ENCODE results near the gene ANO10.
"Not testable (repeated sequence)": the region's sequence is repeated elsewhere in the genome, so short reads cannot be mapped to it uniquely, and the experiment has no call there.

The ANO10 gene

DNA sequence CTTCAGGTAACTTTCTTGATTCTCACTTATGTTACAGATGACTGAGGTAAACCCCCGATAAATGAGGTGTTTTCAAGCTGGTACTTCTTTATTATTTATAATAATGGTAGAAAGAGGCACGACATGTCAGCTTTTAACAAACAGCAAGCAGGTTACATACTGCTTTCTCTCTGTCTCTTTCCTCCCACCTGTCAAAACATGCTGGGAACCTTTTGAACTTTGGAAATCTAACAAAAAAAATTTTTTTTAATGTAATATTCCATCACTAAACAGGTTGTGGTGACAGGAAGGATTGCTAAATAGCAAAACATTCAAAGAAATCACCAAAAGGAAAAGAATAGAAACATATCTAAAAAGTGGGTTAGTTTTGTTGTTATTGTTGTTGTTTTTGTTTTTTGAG, 48.2 kb downstream of the ANO10 start:
- no peak for DNase-seq

DNA sequence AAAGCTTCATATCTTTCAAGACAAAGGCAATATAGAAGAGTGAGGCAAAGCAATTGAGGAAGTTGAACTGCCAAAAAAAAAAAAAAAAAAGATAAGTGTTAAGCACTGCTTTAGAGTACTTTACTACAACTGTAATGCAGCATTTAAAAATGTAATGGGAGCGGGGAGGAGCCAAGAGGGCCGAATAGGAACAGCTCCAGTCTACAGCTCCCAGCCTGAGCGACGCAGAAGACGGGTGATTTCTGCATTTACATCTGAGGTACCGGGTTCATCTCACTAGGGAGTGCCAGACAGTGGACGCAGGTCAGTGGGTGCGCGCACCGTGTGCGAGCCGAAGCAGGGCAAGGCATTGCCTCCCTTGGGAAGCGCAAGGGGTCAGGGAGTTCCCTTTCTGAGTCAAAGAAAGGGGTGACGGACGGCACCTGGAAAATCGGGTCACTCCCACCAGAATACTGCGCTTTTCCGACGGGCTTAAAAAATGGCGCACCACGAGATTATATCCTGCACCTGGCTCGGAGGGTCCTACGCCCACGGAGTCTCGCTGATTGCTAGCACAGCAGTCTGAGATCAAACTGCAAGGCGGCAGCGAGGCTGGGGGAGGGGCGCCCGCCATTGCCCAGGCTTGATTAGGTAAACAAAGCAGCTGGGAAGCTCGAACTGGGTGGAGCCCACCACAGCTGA, 56.0 kb downstream of the ANO10 start:
- not testable (repeated sequence) for DNase-seq

DNA sequence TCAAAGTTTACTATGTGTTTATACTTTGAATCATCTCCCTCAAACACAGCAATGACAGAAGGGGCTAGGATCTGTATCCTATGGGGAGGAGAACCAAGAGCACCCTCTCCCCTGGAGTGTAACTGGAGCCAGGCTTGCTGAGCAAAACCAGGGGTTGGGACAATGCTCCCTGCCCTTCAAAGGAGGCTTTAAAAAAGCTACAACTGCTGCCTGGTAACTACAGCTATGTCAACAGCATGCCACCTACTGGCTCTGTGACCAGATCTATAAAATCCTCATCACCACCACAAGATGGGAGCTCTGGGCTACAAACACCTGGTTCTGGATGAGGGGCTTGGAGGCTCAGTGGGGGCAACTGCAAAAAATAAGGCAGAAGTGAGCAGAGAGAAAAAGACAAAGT, 61.9 kb downstream of the ANO10 start:
- DNase-seq, result no peak

DNA sequence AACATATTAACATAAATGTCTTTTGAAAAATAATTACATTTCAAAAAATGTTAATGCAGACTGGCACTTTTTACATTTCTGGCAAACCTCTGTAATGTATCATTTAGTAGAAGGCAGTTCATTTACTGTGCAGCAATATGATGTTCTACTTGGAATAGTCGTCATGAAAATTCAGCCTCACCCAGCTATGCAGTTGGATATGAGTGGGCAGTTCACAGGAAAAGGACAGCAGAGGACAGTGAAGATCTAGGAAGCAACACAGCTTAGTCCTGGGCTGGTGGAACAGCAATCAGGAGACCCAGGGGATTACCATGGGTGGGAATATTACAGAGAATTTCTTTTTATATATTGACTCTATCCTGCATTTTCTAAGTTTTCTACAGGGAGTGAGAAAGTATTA, 63.6 kb downstream of the ANO10 start:
- no peak for DNase-seq

DNA sequence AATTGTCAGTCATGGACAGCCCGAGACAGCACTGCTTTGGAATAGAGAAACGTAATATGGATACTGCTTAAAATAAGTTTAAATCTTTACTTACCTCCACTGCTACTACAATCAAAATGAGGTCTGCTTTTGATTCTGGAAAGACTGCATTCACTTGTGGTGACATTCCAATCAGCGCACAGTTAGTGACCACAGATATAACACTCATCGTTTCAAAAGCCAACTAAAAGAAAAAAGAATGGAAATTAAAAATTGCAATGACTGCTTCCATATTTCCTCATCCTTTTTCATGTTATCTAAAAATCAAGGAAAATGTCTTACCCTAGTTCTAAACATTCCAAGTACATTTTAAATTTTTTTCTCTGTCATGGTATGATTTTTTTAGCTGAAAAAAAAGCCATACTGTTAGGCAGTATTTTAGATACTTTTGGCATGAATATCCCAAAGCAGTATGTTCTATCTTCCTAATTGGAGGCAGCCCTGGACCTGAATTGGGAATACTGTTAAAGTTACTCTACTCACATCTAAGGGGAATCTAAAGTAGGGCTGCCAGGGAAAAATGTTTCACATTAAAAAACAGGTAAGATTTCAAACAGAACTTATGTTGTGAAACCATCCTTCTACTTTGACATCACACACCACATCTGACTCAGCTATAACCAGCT, 72.1 kb downstream of the ANO10 start:
- DNase-seq, result no peak

DNA sequence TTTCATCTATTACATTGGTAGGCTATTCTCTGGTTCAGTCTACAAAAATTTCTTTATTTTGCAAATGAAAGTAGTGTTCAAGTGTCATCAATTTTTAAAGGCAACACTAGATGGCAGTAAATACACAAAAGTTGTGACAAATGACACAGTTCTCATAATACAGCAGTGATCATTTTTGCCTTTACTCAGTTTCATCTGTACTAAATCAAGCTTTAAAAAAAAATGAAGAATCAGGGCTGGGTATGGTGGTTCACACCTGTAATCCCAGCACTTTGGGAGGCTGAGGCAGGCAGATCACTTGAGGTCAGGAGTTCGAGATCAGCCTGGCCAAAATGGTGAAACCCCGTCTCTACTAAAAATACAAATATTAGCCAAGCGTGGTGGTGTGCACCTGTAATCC, 77.5 kb downstream of the ANO10 start:
- DNase-seq, result not testable (repeated sequence)

DNA sequence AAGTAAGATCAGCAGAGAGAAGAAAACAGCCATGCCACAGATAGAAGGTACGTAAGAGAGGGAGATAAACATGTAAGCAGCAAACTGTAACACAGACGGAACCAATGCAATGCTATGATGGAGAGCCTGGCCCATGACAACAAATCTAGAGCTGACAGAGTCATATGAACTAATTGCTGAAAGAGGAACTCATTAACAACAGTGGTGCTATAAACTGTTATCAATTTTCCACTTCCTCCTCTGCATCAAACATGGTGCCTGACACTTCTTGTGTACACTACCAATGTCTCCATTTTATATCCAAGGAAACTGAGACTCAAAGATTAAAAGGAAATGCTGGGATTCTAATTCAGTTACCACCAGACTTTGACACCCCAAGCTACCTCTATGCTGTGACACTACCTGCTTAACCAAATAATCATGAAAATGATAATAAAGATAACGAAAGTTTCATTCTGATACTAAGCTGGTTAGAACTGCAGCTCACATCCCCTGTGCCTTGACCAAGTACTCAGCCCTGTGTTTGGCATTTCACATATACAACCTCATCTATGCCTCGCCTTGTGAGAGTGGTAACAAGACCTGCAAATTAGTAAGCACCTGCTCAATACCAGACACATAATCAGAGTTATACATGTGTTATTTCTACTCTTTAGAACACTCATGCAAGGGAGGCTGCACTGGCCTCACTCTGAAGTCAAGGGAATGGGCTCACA, 79.3 kb downstream of the ANO10 start:
- DNase-seq, result no peak

DNA sequence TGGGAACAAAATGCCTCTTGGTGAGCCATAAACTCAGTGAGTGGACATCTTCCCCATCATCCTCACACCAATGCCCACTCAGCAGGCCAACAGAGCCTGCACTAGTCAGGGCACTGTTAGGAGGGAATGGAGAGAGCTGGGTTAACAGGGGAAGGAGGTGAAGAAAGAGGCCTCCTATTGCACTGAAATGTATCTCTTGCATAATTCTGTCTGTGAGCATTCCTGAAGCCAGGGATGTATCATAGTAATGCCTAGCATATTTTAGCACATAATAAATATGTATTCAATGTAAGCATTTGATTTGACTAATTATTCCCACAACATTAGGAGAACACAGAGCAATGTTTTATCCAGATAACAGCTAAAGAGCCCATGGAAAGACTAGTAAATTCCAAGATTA, 81.2 kb downstream of the ANO10 start:
- DNase-seq, result no peak

DNA sequence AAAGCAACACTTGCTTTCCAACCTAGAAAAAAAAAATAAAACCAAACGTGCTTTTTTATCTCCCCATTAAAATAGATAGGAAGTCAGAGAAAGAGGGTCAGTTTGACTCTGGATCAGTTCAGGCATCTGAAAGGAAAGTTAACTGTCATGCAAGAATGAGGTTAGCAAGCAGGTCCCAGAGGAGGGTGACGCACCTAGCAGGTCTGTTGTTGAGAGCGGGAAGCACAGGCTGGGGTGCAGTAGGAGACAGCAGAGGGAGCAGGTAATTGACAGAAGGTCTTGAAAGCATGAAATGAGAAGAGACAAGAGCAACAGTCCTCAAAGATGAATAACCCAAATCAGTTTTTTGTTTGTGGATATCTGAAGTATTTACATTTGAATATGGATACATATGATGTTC, 82.5 kb downstream of the ANO10 start:
- no peak for DNase-seq

DNA sequence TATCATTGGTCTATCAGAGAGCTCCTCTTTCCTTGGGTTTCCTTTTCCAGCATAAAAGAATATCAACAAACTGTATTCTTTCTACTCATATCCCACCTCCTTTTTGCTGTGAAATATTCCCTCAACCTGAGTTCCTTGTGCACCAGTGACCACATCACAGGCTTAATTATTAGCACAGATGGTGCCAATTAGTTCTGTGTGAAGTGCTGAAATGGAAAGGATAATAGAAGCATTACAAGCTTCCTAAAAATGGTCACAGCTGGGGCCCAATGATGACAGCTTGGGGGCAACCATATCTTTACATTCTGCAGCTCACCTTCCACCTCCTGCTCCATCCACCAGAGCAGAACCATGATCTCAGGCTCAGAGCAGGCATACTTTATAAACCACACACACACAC, 84.6 kb downstream of the ANO10 start:
- DNase-seq, result no peak

DNA sequence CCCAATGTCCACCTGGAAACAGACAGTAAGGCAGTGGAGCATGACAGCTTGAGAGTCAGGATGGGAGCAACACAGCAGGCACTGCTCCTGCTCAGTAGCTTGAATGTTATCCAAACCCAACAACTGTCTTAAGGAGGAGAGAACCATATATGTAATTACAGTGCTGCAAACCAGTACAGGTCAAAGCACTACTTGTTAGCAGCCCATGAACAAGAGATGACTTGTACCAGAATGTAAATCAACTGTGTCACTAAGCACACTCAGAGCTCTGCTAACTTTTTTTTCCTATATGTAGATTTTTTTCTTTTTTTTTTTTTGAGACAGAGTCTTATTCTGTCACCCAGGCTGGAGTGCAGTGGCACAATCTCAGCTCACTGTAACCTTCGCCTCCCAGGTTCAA, 87.1 kb downstream of the ANO10 start:
- DNase-seq, result no peak

DNA sequence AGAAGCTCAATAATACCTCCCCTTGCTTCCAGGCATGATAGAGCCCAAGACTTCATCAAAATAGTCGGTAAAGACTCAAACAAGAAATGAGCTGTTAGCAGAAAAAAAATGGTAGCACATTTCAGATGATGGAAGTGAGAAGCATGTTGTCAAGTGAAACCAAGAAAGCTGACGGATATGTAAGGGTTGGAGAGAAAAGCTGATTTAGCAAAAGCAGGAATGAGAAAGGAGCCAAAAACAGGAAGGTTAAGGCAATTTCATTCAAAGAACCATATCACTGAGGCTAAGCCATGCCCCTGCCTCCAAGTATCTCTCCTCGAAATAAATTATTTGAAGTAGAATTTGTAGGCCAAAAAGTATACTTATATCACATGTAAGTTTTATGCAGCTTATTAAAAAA, 88.8 kb downstream of the ANO10 start:
- no peak for DNase-seq

DNA sequence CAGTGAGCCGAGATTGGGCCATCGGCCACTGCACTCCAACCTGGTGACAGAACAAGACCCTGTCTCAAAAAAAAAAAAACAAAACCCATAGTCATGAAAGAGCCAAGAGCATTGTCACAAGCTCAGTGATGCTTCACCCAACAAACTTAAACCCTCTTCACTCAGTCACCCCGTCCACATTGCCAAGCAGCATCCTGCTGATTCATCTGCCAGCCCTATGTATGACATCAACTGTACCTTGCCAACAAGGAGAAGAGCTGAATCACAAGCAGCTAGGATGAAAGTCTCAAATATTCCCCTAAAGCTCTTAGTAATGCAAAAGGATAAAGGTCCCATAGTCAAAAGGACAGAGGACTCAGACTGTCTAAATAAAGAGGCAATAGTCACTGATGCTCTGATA, 90.0 kb downstream of the ANO10 start:
- DNase-seq, result no peak

DNA sequence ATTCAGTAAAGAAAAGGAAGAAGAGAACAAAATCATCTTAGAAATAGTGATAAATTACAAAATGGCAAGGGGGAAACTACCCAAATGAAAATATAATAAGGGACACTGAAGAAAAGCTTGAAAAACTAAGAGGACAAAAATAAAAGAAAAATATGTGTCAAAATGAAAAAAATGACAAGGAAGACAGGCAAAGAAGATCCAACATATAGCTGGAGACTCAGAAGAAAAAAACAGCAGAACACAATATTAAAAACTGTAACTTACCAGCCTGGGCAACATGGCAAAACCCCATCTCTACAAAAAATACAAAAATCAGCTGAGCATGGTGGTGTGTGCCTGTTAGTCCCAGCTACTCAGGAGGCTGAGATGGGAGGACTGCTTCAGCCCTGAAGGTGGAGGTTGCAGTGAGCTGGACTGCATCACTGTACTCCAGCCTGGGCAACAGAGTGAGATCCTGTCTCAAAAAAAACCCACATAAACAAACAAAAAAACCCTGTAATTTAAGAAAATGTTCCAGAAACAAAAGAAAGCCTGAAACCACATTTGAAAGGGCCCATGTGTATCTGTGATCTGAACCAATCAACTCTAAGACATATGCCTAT, 93.2 kb downstream of the ANO10 start:
- no peak for DNase-seq

DNA sequence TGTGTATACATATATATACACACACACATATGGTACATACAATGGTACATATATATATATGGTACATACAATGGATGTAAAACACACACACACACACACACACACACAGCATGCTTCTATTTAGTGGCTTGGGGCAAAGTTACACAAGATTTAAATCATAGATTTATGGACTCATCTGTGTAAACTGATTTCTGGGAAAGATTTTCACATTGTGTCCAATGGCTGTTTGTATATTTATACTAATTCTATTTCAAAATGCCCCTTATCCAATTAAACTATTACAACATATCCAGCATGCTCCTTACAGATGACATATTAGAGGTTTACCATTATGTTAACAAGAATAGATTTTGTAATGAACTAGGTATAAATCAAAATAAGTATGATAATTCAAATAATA, 94.9 kb downstream of the ANO10 start:
- no peak for DNase-seq

DNA sequence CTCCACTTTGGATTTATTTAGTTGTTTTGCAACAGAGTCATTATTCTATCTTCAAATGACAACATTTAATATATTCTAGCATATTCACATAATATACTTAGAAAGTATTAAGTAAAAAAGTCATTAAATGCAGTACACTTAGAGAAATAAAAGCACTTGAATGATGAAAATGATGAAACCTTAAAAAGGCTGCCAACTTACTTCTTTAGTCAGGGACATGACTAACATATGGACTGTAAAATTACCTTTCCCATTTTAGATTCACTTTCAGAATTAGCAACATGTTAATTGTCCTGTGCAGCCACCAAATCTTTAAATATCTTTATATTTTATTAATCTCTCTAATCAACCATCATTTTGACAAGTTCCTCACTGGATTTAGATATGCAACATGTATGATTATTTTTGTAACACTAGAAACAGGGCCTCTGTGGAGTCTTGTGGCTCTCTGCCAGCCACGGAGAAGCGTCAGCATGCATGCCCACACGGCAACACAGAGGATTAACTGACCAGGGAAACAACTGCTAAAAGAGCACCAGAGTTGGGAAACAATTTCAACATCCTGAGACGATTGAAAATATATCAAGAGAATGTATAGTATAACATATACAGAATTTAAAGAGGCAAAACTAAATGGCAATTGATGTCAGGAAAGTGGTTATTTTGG, 95.7 kb downstream of the ANO10 start:
- DNase-seq, result no peak

DNA sequence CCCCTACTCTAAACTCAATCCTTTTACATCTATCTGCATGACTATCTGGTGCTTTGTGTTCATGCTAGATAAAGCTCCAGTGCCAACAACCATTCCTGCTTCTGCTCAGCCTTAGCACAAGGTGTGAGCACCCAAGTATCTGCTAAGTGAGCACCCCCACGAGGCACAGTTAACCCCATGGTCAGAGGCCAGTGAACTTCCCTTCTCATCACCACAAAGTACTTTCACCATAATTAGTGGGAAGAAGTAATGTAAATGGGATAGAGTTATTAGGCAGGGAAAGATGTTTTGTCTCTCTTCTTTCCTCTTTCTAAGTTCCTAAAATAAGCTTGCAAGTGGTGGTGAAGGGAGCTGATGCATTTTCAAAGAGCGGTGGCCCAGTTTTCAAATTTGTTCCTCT, 96.4 kb downstream of the ANO10 start:
- no peak for DNase-seq

DNA sequence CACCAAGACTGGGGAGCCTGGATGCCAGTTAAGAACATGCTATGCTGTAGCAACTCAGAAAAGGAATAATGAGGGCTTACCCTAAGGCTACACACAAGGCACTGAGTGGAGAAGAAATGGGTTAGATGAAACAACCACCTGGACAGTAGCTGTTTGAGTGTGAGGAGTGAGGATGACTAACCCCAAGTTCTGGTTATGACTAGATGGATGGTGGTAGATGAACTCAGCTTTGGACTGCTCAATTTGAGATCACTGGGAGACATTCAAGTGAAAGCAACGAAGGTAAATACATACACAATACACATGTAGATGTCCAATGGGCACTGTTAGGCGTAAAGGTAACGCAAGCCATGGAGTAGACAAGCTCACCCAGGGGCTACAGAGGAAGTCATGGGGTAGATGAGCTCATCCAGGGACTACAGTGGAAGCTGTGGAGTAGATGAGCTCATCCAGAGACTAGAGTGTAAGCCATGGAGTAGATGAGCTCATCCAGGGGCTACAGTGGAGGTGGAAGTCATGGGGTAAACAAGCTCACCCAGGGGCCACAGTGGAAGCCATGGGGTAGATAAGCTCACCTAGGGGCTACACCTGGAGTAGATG, 98.3 kb downstream of the ANO10 start:
- DNase-seq, result no peak

DNA sequence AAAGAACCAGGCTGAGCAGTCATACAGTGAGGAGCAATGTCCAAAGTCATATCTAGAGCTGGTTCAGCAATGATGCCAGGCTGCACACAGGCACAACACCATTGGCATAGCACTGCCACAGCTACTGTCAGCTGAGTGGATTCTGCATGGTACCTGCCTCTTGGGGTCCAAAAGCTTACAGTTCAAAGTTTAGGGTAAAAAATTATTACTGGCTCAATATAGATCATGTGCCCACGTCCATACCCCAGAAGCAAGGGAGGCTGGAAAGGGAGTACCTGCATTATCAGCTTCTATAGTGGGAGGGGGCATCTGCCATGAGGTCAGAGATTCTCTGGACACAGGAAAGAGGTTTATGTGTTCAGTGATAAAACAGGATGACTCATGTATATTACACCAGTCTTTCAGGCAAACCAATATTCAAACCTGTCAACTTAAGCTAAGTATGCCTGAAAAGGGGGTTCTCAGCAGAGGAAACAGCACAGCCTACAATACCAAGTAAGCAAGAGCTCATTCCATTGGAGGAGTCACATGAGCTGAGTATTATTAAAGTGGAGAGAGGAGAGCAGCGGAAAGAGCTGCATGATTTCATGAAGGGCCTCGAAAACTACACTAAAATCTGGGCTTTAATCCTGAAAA, 99.0 kb downstream of the ANO10 start:
- DNase-seq, result no peak

DNA sequence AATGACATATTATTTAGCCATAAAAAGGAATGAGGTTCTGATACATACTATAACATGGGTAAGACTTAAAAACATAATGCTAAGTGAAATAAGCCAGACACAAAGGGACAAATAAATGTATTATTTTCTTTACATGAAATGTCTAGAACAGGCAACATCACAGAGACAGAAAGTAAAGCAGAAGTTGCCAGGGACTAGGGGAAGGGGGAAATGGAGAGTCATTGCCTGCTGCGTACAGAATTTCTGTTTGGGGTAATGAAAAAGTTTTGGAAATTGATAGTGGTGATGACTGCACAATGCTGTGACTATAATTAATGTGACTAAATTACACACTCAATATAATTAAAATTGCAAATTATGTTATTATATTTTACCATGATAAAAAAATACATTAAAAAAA, 99.9 kb downstream of the ANO10 start:
- DNase-seq, result no peak

DNA sequence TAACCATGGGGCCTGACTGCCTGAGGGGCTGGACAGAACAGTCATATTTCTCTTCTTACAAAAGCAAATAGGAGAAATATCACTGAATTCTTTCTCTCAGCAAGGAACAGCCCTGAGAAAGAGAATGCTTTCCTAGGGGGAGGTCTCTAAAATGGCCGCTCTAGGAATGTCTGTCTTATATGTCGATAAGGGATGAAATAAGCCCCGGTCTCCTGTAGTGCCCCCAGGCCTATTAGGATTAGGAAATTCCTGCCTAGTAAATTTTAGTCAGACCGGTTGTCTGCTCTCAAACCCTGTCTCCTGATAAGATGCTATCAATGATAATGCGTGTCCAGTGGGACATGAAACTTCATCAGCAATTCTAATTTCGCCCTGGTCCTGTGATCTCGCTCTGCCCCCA, 103.3 kb downstream of the ANO10 start:
- not testable (repeated sequence) for DNase-seq

DNA sequence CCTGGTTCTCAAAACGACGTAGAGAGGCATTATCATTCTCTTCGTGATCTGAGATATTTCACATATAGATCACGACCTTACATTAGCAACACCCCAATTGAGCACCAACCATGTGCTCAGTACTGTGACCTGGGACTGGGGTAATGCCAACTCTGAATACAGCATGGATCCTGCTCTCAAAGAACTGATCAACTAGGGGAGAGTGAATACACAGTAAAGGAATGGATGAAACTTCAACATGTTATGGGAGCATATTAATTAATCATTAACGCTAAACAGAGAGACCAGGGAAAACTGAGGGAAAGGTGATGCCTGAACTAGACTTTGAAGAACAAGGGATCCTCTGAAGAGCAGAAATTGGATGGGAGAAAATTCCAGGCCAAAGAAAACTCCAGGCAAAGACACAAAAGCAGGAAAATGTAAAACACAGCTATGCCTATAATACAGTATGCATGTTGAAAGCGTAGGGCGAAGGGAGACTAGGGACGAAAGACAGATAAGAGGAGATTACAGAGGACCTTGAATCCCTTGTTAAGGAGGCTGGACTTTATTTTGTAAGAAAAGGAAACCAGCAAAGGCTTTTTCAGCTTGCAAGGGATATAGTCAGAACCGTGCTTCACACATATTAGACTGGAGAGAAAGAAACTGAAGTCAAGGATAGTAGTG, 105.7 kb downstream of the ANO10 start:
- no peak for DNase-seq

Data from NCI-H1436 (cell line).